ENCODE measurements around the gene NAGLU. TPM values are rescaled to one million over a fixed set of nuclear protein-coding genes. Genes with fewer than 3 reads are reported as not detected.
A peak's percentile ranks its signal among the peaks of the same experiment; 100 is the strongest.
"Not testable (repeated sequence)": the region's sequence is repeated elsewhere in the genome, so short reads cannot be mapped to it uniquely, and the experiment has no call there.

NAGLU gene
- total RNA-seq, 1 experiment from 2014 or later, result 26.8 TPM

GRCh38 chr17:42544874-42545283 lies 8.8 kb downstream of the NAGLU start:
- Histone ChIP-seq H3K9me3 (replicated peaks) (no peaks in the 10 kb centered on the region), H3K27ac (no peak overlapping the region), H3K36me3 (peaks cover 38% of the 10 kb centered on the region), H3K4me3 (no peak overlapping the region), H3K4me1 (replicated peaks) (no peaks in the 10 kb centered on the region), H3K27me3 (replicated peaks) (no peaks in the 10 kb centered on the region)
- no peak for DNase-seq (ENCODE audit: low read depth in 1 of 2, low spot score in 2 of 2)

DNA sequence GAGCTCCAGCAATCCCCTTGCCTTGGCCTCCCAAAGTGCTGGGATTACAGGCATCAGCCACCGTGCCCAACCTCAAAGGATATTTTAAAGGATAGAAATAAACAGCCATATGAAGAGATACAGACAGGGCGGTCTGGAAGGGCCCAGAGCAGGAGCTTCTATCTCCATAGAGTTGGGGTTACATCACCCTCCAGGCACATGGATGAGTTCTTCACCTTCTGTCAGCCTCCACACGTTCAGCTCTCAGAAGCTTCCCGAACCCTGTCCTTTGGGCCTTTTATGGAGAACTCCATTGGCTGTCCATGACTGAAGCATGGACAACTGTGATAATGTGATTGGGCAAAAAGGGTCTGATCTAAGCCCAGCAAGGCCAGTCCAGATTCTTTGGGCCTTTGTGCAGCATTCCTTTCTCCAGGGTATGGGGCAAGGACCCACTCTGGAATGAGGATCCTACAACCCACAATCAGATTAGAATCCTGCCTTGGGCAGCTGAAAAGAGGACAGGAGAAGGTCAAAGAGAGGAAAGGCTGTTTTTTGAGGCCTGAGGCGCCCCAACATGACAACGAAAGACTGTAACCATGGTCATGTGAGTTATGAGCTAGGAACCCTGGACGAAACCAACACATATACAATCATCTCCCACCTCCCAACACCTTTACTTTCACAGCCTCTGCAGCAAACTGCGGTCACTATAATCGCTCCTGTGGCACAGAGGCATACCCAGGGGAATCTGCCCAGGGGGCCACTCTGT lies 9.9 kb downstream of the NAGLU start:
- H3K36me3 ChIP-seq, result peaks cover 38% of the 10 kb centered on the region
- not testable (repeated sequence) for H3K4me1 ChIP-seq (replicated peaks); H3K27me3 ChIP-seq (replicated peaks); H3K9me3 ChIP-seq (replicated peaks); H3K27ac ChIP-seq; DNase-seq (ENCODE audit: low read depth in 1 of 2, low spot score in 2 of 2); H3K4me3 ChIP-seq

- no peak for DNase-seq (ENCODE audit: low read depth in 1 of 2, low spot score in 2 of 2)
- no peaks in the 10 kb centered on the region for H3K9me3 ChIP-seq (replicated peaks)
- H3K27ac ChIP-seq, result no peak overlapping the region
- H3K4me1 ChIP-seq (replicated peaks), result no peaks in the 10 kb centered on the region
- H3K36me3 ChIP-seq, result peaks cover 31% of the 10 kb centered on the region
- H3K27me3 ChIP-seq (replicated peaks), result no peaks in the 10 kb centered on the region
- no peak overlapping the region for H3K4me3 ChIP-seq
These were observed 11.0 kb downstream of the NAGLU start for GRCh38 chr17:42547001-42547461.

DNA sequence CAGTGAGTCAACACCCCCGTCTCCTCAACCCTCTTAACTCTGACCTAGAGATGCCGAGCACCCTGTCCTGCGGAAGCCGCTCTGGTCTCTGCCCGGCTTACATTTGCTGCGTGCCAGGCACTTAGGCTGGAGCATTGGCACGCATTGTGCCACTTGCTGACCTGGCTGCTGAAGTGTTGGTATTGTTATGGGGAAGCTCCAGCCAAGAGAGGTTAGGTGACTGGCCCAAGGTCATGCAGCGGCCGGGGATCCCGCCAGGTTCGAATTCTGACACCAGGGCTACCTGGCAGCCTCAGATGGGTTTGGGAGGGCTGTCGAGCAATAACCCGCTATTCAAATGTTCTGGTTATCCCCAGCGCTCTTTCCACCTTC lies 11.6 kb downstream of the NAGLU start:
- no peak for DNase-seq (ENCODE audit: low read depth in 1 of 2, low spot score in 2 of 2)
- Histone ChIP-seq H3K36me3 (peaks cover 24% of the 10 kb centered on the region), H3K27ac (no peak overlapping the region), H3K27me3 (replicated peaks) (no peaks in the 10 kb centered on the region), H3K4me3 (no peak overlapping the region), H3K4me1 (replicated peaks) (no peaks in the 10 kb centered on the region), H3K9me3 (replicated peaks) (no peaks in the 10 kb centered on the region)

- no peaks in the 10 kb centered on the region for H3K4me1 ChIP-seq (replicated peaks)
- H3K9me3 ChIP-seq (replicated peaks), result no peaks in the 10 kb centered on the region
- H3K27ac ChIP-seq, result no peak overlapping the region
- no peak for DNase-seq (ENCODE audit: low read depth in 1 of 2, low spot score in 2 of 2)
- no peaks in the 10 kb centered on the region for H3K27me3 ChIP-seq (replicated peaks)
- H3K36me3 ChIP-seq, result peaks cover 20% of the 10 kb centered on the region
- H3K4me3 ChIP-seq, result no peak overlapping the region
These were observed 12.2 kb downstream of the NAGLU start for GRCh38 chr17:42548070-42548837.

DNA sequence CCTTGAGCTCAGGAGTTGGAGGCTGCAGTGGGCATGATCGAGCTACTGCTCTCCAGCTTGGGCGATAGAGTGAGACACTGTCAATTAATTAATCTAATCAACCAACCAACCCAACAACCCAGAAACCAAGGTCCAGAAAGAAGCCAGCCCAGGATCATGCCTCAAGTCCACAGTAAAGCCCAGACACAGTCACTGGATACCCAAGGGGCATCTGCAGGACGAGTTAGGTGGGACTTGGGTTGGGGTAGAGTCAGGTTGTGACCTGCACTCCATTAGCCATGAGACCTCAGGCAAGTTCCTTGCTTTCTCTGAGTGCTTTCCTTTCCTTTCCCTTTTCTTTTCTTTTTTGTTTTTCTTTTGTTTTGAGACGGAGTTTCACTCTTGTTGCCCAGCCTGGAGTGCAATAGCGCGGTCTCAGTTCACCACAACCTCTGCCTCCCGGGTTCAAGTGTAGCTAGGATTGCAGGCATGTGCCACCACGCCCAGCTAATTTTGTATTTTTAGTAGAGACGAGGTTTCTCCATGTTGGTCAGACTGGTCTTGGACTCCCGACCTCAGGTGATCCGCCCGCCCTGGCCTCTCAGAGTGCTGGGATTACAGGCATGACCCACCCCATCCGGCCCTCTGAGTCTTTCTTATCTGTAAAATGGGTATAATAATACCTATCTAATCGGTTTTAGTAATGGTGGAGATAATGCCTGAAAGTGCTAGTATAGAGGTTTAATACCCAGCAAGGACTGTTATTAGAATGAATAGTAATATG lies 13.1 kb downstream of the NAGLU start:
- no peak for DNase-seq (ENCODE audit: low read depth in 1 of 2, low spot score in 2 of 2)
- Histone ChIP-seq H3K27ac (no peak overlapping the region), H3K4me3 (no peak overlapping the region), H3K27me3 (replicated peaks) (no peaks in the 10 kb centered on the region), H3K9me3 (replicated peaks) (no peaks in the 10 kb centered on the region), H3K36me3 (peaks cover 17% of the 10 kb centered on the region), H3K4me1 (replicated peaks) (peaks cover 6% of the 10 kb centered on the region)

DNA sequence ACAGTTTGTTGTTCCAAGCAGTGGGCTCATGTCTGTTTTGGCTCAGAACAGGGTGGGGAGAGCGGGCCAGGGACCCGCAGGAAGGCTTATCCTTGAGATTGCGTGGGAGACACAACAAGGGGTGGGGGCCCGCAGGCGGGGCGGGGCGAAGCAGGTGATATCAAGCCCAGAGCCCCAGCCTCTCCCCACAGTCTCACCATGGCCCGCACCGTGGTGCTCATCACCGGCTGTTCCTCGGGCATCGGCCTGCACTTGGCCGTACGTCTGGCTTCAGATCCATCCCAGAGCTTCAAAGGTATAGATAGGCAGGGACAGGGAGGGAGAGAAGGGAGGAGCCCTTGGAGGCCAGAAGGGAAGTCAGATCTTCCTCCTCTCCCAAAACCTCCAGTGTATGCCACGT lies 16.7 kb downstream of the NAGLU start, which contains the start of gene HSD17B1:
HSD17B1 (plus strand) TSS at position 188 of the 400 bp plus-strand sequence; CDS start at position 199, 11 bp downstream.
- not testable (repeated sequence) for H3K4me1 ChIP-seq (replicated peaks); DNase-seq (ENCODE audit: low read depth in 1 of 2, low spot score in 2 of 2); H3K9me3 ChIP-seq (replicated peaks); H3K27me3 ChIP-seq (replicated peaks); H3K27ac ChIP-seq
- peak within 1 kb of the TSS; percentile 81 for H3K4me3 ChIP-seq
- peaks cover 11% of the 10 kb centered on the region for H3K36me3 ChIP-seq

GRCh38 chr17:42553161-42553818 lies 17.2 kb downstream of the NAGLU start:
- peaks cover 6% of the 10 kb centered on the region for H3K4me1 ChIP-seq (replicated peaks)
- no peak overlapping the region for H3K27ac ChIP-seq
- DNase-seq (ENCODE audit: low read depth in 1 of 2, low spot score in 2 of 2), result no peak
- H3K27me3 ChIP-seq (replicated peaks), result no peaks in the 10 kb centered on the region
- no peaks in the 10 kb centered on the region for H3K9me3 ChIP-seq (replicated peaks)
- peaks cover 6% of the 10 kb centered on the region for H3K36me3 ChIP-seq
- H3K4me3 ChIP-seq, result no peak overlapping the region; the same call in 1 of the 2 replicates

DNA sequence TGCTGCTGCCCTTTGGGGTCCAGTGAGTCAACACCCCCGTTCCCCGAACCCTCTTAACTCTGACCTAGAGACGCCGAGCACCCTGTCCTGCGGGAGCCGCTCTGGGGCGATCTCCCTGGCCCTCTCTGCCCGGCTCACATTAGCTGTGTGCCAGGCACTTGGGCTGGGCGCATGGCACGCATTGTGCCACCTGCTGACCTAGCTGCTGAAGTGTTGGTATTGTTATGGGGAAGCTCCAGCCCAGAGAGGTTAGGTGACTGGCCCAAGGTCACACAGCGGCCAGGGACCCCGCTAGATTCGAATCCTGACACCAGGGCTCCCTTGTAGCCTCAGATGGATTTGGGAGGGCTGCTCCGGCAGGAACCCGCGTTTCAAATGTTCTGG lies 17.8 kb downstream of the NAGLU start:
- no peaks in the 10 kb centered on the region for H3K9me3 ChIP-seq (replicated peaks)
- peaks cover 6% of the 10 kb centered on the region for H3K36me3 ChIP-seq
- peak overlapping the region; percentile 81 for H3K4me3 ChIP-seq
- H3K4me1 ChIP-seq (replicated peaks), result peaks cover 6% of the 10 kb centered on the region
- DNase-seq (ENCODE audit: low read depth in 1 of 2, low spot score in 2 of 2), result no peak
- no peaks in the 10 kb centered on the region for H3K27me3 ChIP-seq (replicated peaks)
- no peak overlapping the region for H3K27ac ChIP-seq

DNA sequence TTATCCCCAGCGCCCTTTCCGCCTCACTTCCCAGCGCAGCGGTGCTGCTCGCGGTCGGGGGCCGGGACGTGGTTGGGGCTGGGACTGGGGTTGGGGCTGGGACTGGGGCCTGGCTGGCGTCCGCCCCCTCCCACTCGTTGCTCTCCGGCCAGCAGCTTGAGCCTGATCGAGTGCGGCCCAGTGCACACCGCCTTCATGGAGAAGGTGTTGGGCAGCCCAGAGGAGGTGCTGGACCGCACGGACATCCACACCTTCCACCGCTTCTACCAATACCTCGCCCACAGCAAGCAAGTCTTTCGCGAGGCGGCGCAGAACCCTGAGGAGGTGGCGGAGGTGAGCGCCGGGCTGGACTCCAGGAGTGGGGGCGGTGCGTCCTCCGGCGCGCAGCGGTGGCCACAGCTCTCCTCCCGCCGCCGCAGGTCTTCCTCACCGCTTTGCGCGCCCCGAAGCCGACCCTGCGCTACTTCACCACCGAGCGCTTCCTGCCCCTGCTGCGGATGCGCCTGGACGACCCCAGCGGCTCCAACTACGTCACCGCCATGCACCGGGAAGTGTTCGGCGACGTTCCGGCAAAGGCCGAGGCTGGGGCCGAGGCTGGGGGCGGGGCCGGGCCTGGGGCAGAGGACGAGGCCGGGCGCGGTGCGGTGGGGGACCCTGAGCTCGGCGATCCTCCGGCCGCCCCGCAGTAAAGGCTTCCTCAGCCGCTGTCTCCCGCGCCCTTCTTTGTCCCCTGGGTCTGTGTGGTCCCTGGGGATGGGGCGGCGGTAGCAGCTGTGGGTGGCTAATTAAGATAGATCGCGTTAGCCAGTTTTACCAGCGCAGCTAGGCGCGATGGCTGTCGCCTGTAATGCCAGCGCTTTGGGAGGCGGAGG lies 18.4 kb downstream of the NAGLU start:
- Histone ChIP-seq H3K4me1 (replicated peaks) (peaks cover 6% of the 10 kb centered on the region), H3K27ac (peak overlapping the region; percentile 35), H3K9me3 (replicated peaks) (no peaks in the 10 kb centered on the region), H3K27me3 (replicated peaks) (no peaks in the 10 kb centered on the region), H3K4me3 (peak overlapping the region; percentile 81), H3K36me3 (peaks cover 6% of the 10 kb centered on the region)
- peak; percentile 69 to 82 for DNase-seq (ENCODE audit: low read depth in 1 of 2, low spot score in 2 of 2)

DNA sequence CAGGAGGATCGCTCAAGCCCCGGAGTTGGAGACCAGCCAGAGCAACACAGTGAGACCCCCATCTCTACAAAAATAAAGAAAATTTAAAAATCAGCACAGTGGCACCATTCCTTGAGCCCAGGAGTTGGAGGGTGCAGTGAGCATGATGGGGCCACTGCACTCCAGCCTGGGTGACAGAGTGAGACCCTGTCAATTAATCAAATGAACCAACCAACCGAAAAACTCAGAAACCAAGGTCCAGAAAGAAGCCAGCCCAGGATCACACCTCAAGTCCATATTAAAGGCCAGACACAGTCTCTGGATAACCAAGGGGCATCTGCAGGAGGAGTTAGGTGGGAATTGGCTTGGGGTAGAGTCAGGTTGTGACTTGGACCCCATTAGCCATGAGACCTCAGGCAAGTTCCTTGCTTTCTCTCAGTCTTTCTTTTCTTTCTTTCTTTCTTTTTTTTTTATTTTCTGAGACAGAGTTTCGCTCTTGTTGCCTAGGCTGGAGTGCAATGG lies 19.1 kb downstream of the NAGLU start:
- peak overlapping the region; percentile 35 for H3K27ac ChIP-seq
- peaks cover 6% of the 10 kb centered on the region; the same call in 1 of the 2 replicates for H3K36me3 ChIP-seq
- no peaks in the 10 kb centered on the region for H3K27me3 ChIP-seq (replicated peaks)
- H3K4me1 ChIP-seq (replicated peaks), result peaks cover 6% of the 10 kb centered on the region
- no peak for DNase-seq (ENCODE audit: low read depth in 1 of 2, low spot score in 2 of 2)
- H3K9me3 ChIP-seq (replicated peaks), result no peaks in the 10 kb centered on the region
- peak overlapping the region; percentile 81 for H3K4me3 ChIP-seq

DNA sequence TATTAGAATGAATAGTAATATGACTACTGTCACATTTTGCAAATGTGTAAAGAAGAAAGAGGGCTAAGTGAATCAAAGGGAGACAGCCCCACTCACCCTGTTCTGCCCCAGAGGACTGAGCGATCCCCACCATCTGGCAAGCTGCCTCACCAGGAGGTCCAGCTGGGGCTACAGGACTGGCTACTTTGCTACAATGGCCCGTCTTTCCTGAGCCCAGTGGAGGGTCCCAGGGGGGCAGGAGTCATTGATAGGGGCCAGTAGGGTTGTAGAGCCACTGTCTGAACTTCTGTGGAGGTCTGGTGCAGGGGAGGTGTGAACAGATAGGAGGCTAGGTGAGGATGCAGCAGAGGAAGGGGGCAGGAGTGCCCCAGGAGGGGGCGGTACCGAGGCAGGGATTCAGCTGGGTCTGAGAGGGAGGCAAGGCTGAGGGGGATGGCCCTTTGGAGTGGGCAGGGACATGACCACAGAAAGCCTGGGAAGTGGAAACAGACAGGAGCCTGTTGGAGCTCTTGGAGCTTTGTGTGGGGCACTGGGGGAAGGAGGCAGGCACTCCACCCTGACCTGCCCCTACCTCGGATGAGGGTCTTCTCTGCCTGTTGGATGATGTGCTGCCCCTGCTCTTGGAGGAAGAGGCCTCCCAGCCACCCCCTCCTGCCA lies 20.0 kb downstream of the NAGLU start:
- not testable (repeated sequence) for DNase-seq (ENCODE audit: low read depth in 1 of 2, low spot score in 2 of 2); H3K9me3 ChIP-seq (replicated peaks); H3K4me1 ChIP-seq (replicated peaks); H3K27ac ChIP-seq; H3K27me3 ChIP-seq (replicated peaks); H3K36me3 ChIP-seq; H3K4me3 ChIP-seq

Measured in SJSA1 (cell line).